ACC112 (cell line): ENCODE measurements around the gene LDAH.

Experiments
- H2AFZ ChIP-seq: fragments of 200-600 bp; sonication (generic); one replicate; pipeline ENCODE4 v1.6.0; 2017; ENCODE audit warnings: antibody characterized with exemption, low read length; ENCODE audit not compliant: unreplicated experiment
- H3K27ac ChIP-seq: fragments of 200-600 bp; sonication (generic); 2 replicates; pipeline ENCODE4 v1.5.1; 2014; ENCODE audit warnings: low read depth, mild to moderate bottlenecking, antibody characterized with exemption, low read length, moderate library complexity
- H3K27me3 ChIP-seq: fragments of 200-600 bp; sonication (generic); 2 replicates; pipeline ENCODE4 v1.6.1; 2014; ENCODE audit warnings: mild to moderate bottlenecking, antibody characterized with exemption, low read length, moderate library complexity, mixed read lengths; ENCODE audit not compliant: insufficient read depth
- H3K36me3 ChIP-seq: fragments of 200-600 bp; sonication (generic); 2 replicates; pipeline ENCODE4 v1.6.1; 2016; ENCODE audit warnings: mild to moderate bottlenecking, antibody characterized with exemption, low read length, moderate library complexity, mixed read lengths; ENCODE audit not compliant: insufficient read depth
- H3K4me1 ChIP-seq: fragments of 200-600 bp; sonication (generic); one replicate; pipeline ENCODE4 v1.6.1; 2016; ENCODE audit warnings: low read length, mixed read lengths; ENCODE audit not compliant: insufficient read depth, unreplicated experiment, control insufficient read depth
- H3K4me3 ChIP-seq: fragments of 200-600 bp; sonication (generic); 2 replicates; pipeline ENCODE4 v1.5.1; 2014; ENCODE audit warnings: mild to moderate bottlenecking, low read depth, low read length
- H3K79me2 ChIP-seq: fragments of 200-600 bp; sonication (generic); one replicate; pipeline ENCODE4 v1.6.0; 2016; ENCODE audit warnings: low read length; ENCODE audit not compliant: control insufficient read depth, unreplicated experiment, insufficient read depth

Gene LDAH

GRCh38 chr2:20650393-20650876 lies 172.5 kb downstream of the LDAH start:
- Histone ChIP-seq H3K4me1 (peaks cover 20% of the 10 kb centered on the region), H3K27me3 (0 out of 2 replicates have a peak, but pooled peaks cover 3% of the 10 kb centered on the region), H3K27ac (peak overlapping the region; percentile 49; the same call in 1 of the 2 replicates), H3K36me3 (no peaks in the 10 kb centered on the region), H2AFZ (peak overlapping the region; percentile 77), H3K79me2 (peaks cover 33% of the 10 kb centered on the region), H3K4me3 (peak overlapping the region; percentile 99)

GRCh38 chr2:20649976-20650375 lies 172.9 kb downstream of the LDAH start:
- H3K79me2 ChIP-seq, result peaks cover 33% of the 10 kb centered on the region
- peaks cover 20% of the 10 kb centered on the region for H3K4me1 ChIP-seq
- peak overlapping the region; percentile 77 for H2AFZ ChIP-seq
- peak overlapping the region; percentile 99 for H3K4me3 ChIP-seq
- no peaks in the 10 kb centered on the region for H3K36me3 ChIP-seq
- H3K27me3 ChIP-seq, result no peaks in the 10 kb centered on the region
- no peak overlapping the region for H3K27ac ChIP-seq

- H3K27me3 ChIP-seq, result no peaks in the 10 kb centered on the region
- no peak overlapping the region for H2AFZ ChIP-seq
- H3K36me3 ChIP-seq, result no peaks in the 10 kb centered on the region
- no peak overlapping the region for H3K27ac ChIP-seq
- H3K4me3 ChIP-seq, result peak overlapping the region; percentile 99
- peaks cover 33% of the 10 kb centered on the region for H3K79me2 ChIP-seq
- H3K4me1 ChIP-seq, result peaks cover 20% of the 10 kb centered on the region
Observed at GRCh38 chr2:20649576-20649975, 173.3 kb downstream of the LDAH start.

- Histone ChIP-seq H3K27ac (no peak overlapping the region), H2AFZ (no peak overlapping the region), H3K4me1 (peaks cover 20% of the 10 kb centered on the region), H3K79me2 (peaks cover 33% of the 10 kb centered on the region), H3K4me3 (no peak overlapping the region), H3K36me3 (no peaks in the 10 kb centered on the region), H3K27me3 (no peaks in the 10 kb centered on the region)
Observed at GRCh38 chr2:20648831-20649230, 174.1 kb downstream of the LDAH start.

- H3K4me1 ChIP-seq, result peaks cover 20% of the 10 kb centered on the region
- H3K79me2 ChIP-seq, result peaks cover 33% of the 10 kb centered on the region
- no peak overlapping the region for H3K4me3 ChIP-seq
- no peak overlapping the region for H2AFZ ChIP-seq
- no peaks in the 10 kb centered on the region for H3K36me3 ChIP-seq
- no peak overlapping the region for H3K27ac ChIP-seq
- H3K27me3 ChIP-seq, result no peaks in the 10 kb centered on the region
Observed at GRCh38 chr2:20648206-20648605, 174.7 kb downstream of the LDAH start.

- peaks cover 21% of the 10 kb centered on the region for H3K4me1 ChIP-seq
- no peaks in the 10 kb centered on the region for H3K27me3 ChIP-seq
- no peak overlapping the region for H2AFZ ChIP-seq
- H3K79me2 ChIP-seq, result peaks cover 33% of the 10 kb centered on the region
- H3K4me3 ChIP-seq, result no peak overlapping the region
- no peak overlapping the region for H3K27ac ChIP-seq
- no peaks in the 10 kb centered on the region for H3K36me3 ChIP-seq
Observed at GRCh38 chr2:20647738-20648137, 175.2 kb downstream of the LDAH start.

- no peak overlapping the region for H3K4me3 ChIP-seq
Observed at GRCh38 chr2:20647211-20647610, 175.7 kb downstream of the LDAH start.

GRCh38 chr2:20646446-20646845 lies 176.5 kb downstream of the LDAH start:
- Histone ChIP-seq H3K36me3 (no peaks in the 10 kb centered on the region), H3K4me3 (no peak overlapping the region), H2AFZ (no peak overlapping the region), H3K79me2 (peaks cover 33% of the 10 kb centered on the region), H3K4me1 (peaks cover 29% of the 10 kb centered on the region), H3K27me3 (no peaks in the 10 kb centered on the region), H3K27ac (no peak overlapping the region)

More at GRCh38 chr2:20647211-20647610, 175.7 kb downstream of the LDAH start:
- peaks cover 25% of the 10 kb centered on the region for H3K4me1 ChIP-seq
- no peak overlapping the region for H3K27ac ChIP-seq
- no peaks in the 10 kb centered on the region for H3K36me3 ChIP-seq
- peaks cover 33% of the 10 kb centered on the region for H3K79me2 ChIP-seq
- no peaks in the 10 kb centered on the region for H3K27me3 ChIP-seq
- no peak overlapping the region for H2AFZ ChIP-seq

- Histone ChIP-seq H2AFZ (no peak overlapping the region), H3K27me3 (no peaks in the 10 kb centered on the region), H3K79me2 (peaks cover 33% of the 10 kb centered on the region), H3K36me3 (no peaks in the 10 kb centered on the region), H3K27ac (no peak overlapping the region), H3K4me3 (no peak overlapping the region), H3K4me1 (peaks cover 33% of the 10 kb centered on the region)
Observed at GRCh38 chr2:20645761-20646160, 177.1 kb downstream of the LDAH start.

GRCh38 chr2:20645301-20645701 lies 177.6 kb downstream of the LDAH start:
- H3K4me1 ChIP-seq, result peaks cover 33% of the 10 kb centered on the region
- H3K36me3 ChIP-seq, result no peaks in the 10 kb centered on the region

GRCh38 chr2:20643826-20644225 lies 179.1 kb downstream of the LDAH start:
- Histone ChIP-seq H2AFZ (no peak overlapping the region), H3K36me3 (0 out of 2 replicates have a peak, but pooled peaks cover 4% of the 10 kb centered on the region), H3K4me1 (peaks cover 18% of the 10 kb centered on the region), H3K4me3 (no peak overlapping the region), H3K79me2 (peaks cover 14% of the 10 kb centered on the region), H3K27me3 (no peaks in the 10 kb centered on the region), H3K27ac (no peak overlapping the region)

More at GRCh38 chr2:20645301-20645701, 177.6 kb downstream of the LDAH start:
- no peak overlapping the region for H2AFZ ChIP-seq
- no peaks in the 10 kb centered on the region for H3K27me3 ChIP-seq
- H3K79me2 ChIP-seq, result peaks cover 29% of the 10 kb centered on the region
- no peak overlapping the region for H3K27ac ChIP-seq
- no peak overlapping the region for H3K4me3 ChIP-seq
